Measurements from ENCODE around the gene CAV3. TPM values are rescaled to one million over a fixed set of nuclear protein-coding genes. Genes with fewer than 3 reads are reported as not detected.
"Not testable (repeated sequence)": the region's sequence is repeated elsewhere in the genome, so short reads cannot be mapped to it uniquely, and the experiment has no call there.

Gene CAV3
- total RNA-seq (10 to 100 TPM; 36.4 to 71.1 (median 52.5) TPM), polyA plus RNA-seq (10 to 100 TPM; 20.5 to 67.2 (median 49.3) TPM)
- long read RNA-seq, donor 1, transcript CAV3-201 (2 exons, 1,431 nt), result major isoform, 40 of 41 reads
- long read RNA-seq, donor 1, partial matches to known transcripts, result 0 of 41 reads
- long read RNA-seq, donor 1, other reads (novel, unspliced or antisense), result 1 of 41 reads
- long read RNA-seq, donor 2, transcript CAV3-201 (2 exons, 1,431 nt), result major isoform, 122 of 128 reads
- long read RNA-seq, donor 2, partial matches to known transcripts, result 0 of 128 reads
- long read RNA-seq, donor 2, other reads (novel, unspliced or antisense), result 4 of 128 reads

DNA sequence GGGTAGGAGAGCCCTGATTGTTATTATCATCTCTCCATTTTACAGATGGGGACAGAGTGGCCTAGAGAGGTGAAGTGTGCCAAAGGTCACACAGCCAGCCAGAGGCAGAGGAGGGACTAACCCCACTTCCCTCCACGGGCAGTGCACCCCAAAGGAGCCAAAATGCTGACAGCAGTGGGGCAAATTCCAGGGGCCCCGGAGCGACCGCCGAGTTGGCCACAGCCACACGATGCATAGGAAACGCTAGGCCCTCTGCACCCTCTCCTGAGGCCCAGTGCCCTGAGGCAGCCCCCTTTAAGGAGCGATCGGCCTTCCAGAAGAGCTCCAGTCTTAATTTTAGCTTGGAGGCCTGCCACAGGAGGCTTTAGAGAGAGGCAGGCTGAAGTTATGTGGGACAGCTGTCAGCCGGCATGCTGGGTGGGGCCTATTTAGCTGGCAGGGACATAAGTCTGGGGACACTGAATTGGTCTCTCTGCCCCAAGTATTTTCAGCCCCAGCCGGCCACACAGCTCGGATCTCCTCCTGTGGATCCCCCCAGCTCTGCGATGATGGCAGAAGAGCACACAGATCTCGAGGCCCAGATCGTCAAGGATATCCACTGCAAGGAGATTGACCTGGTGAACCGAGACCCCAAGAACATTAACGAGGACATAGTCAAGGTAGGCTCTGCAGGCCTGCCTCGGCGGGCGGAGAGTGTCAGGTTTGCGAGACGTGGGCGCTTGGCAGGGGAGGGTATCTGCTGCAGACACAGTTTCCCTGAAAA is at the start of gene CAV3:
CAV3 (plus strand) TSS at position 471 of the 763 bp plus-strand sequence; CDS start at position 546, 75 bp downstream.
- peak within 1 kb of the TSS; percentile 98 for H3K27ac ChIP-seq
- intact Hi-C loops (cut with DNase I), result loop anchor here in 1 of 2 donors (5.0 kb wide), 1 partner anchor 71 kb away; no protein-coding TSS in a partner anchor
- peak; percentile 63 to 88 for DNase-seq

DNA sequence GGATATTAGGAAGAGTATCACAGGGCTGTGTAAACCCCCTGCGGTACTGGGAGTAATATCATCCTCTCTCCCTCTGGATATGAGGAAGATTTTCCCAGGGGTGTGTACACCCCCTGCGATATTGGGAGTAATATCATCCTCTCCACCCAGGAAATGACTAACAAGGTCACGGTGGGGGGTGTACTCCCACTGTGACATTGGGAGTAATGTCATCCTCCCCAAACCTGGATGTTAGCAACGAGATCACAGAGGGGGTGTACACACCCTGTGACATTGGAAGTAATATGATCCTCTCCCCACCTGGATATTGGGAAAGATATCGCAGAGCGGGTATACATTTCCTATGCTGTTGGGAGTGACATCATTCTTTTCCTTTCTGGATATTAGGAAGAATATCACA is 48.6 kb upstream of the CAV3 start:
- ATAC-seq; DNase-seq; H3K4me3 ChIP-seq; H3K27ac ChIP-seq; H3K27me3 ChIP-seq (ENCODE audit: insufficient read depth in 3 of 3, low read length in 2 of 3); H3K4me1 ChIP-seq; intact Hi-C loops (cut with DNase I); H3K36me3 ChIP-seq (ENCODE audit: insufficient read depth in 1 of 2, low read depth in 1 of 2); H3K9me3 ChIP-seq: not testable (repeated sequence)
- 72 to 81% (median 80%) methylated on average over 6 of the region's 6 CpGs for WGBS, 3 donors

More for the DNA sequence above, at the start of gene CAV3:
- peaks cover 31% of the 10 kb centered on the region for H3K4me1 ChIP-seq
- H3K27me3 ChIP-seq (ENCODE audit: insufficient read depth in 3 of 3, low read length in 2 of 3), result no peaks in the 10 kb centered on the region
- ATAC-seq, result peak; percentile 81 to 90 (median 87)
- no peaks in the 10 kb centered on the region for H3K36me3 ChIP-seq (ENCODE audit: insufficient read depth in 1 of 2, low read depth in 1 of 2)
- WGBS, 3 donors, result 18 to 30% (median 18%) methylated on average over 23 of the region's 23 CpGs
- H3K4me3 ChIP-seq, result peak within 1 kb of the TSS; percentile 70
- H3K9me3 ChIP-seq, result no peaks in the 10 kb centered on the region
- TF ChIP-seq, protein P1, sequence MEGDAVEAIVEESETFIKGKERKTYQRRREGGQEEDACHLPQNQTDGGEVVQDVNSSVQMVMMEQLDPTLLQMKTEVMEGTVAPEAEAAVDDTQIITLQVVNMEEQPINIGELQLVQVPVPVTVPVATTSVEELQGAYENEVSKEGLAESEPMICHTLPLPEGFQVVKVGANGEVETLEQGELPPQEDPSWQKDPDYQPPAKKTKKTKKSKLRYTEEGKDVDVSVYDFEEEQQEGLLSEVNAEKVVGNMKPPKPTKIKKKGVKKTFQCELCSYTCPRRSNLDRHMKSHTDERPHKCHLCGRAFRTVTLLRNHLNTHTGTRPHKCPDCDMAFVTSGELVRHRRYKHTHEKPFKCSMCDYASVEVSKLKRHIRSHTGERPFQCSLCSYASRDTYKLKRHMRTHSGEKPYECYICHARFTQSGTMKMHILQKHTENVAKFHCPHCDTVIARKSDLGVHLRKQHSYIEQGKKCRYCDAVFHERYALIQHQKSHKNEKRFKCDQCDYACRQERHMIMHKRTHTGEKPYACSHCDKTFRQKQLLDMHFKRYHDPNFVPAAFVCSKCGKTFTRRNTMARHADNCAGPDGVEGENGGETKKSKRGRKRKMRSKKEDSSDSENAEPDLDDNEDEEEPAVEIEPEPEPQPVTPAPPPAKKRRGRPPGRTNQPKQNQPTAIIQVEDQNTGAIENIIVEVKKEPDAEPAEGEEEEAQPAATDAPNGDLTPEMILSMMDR (IDR thresholded peaks at IDR 0.05), result no peak

DNA sequence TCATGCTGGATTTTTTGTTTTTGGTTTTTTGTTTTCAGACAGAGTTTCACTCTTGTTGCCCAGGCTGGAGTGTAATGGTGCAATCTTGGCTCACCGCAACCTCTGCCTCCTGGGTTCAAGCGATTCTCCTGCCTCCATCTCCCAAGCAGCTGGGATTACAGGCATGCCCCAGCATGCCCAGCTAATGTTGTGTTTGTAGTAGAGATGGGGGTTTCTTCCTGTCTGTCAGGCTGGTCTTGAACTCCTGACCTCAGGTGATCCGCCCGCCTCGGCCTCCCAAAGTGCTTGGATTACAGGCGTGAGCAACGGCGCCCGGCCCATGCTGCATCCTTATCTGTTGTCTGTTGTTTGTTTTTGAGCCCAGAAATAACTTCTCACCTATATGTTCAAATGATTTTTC is 42.3 kb upstream of the CAV3 start:
- 93 to 95% (median 94%) methylated on average over 9 of the region's 9 CpGs for WGBS, 3 donors
- ATAC-seq; H3K27me3 ChIP-seq (ENCODE audit: insufficient read depth in 3 of 3, low read length in 2 of 3); DNase-seq; H3K9me3 ChIP-seq; H3K4me1 ChIP-seq; H3K27ac ChIP-seq; intact Hi-C loops (cut with DNase I); H3K4me3 ChIP-seq; H3K36me3 ChIP-seq (ENCODE audit: insufficient read depth in 1 of 2, low read depth in 1 of 2): not testable (repeated sequence)

DNA sequence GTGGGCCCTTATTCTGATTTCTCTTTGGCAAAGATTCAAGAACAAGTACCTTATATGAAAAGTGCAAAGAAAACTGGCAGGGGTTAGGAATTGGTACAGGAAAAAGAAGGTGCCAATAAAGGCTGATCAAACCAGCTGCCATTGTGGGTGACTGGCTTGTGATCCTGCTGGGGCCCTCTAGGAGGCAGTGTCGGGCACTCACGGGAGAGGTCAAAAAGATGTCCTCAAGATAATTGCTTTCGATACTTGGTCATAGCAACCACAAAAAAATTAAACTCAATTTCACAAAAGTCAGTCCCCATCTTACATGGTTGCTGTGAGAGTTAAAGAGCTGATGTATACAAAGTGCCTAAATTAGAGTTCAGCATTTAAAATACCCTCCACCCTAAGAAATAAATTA is 31.0 kb upstream of the CAV3 start:
- no peaks in the 10 kb centered on the region for H3K27me3 ChIP-seq (ENCODE audit: insufficient read depth in 3 of 3, low read length in 2 of 3)
- TF ChIP-seq, protein P1 (IDR thresholded peaks at IDR 0.05), result no peak
- ATAC-seq, result no peak
- intact Hi-C loops (cut with DNase I), result no loop called here
- peaks cover 14% of the 10 kb centered on the region for H3K9me3 ChIP-seq
- H3K4me1 ChIP-seq, result no peaks in the 10 kb centered on the region
- WGBS, 3 donors, result 43 to 53% (median 49%) methylated on average over 3 of the region's 3 CpGs
- DNase-seq, result no peak
- H3K4me3 ChIP-seq, result no peak overlapping the region
- no peaks in the 10 kb centered on the region for H3K36me3 ChIP-seq (ENCODE audit: insufficient read depth in 1 of 2, low read depth in 1 of 2)
- no peak overlapping the region for H3K27ac ChIP-seq

DNA sequence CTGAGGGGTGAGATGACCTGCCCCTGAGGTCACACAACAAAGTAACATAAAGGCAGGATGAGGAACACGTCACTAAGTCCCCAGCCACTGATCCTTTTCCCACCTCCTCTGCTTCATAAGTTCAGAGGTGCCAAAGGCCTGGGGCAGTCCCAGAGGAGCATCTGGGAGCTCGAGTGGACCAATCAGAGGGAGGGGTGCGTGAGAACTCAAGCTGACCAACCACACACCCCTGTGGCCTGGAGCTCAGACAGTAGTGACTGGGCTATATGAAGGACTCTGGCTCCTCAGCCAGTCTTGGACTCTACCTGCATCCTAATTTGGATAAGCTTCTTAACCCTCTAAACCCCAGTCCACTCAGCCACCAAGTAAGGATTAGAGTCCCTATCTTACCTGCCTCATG is 28.0 kb upstream of the CAV3 start:
- Histone ChIP-seq H3K4me3 (no peak overlapping the region), H3K27ac (no peak overlapping the region), H3K27me3 (ENCODE audit: insufficient read depth in 3 of 3, low read length in 2 of 3) (no peaks in the 10 kb centered on the region), H3K36me3 (ENCODE audit: insufficient read depth in 1 of 2, low read depth in 1 of 2) (no peaks in the 10 kb centered on the region), H3K4me1 (no peaks in the 10 kb centered on the region), H3K9me3 (peaks cover 8% of the 10 kb centered on the region)
- 75 to 89% (median 80%) methylated on average over 3 of the region's 3 CpGs for WGBS, 3 donors
- ATAC-seq (no peak), DNase-seq (no peak)
- TF ChIP-seq, protein P1 (IDR thresholded peaks at IDR 0.05), result no peak
- intact Hi-C loops (cut with DNase I), result no loop called here

All from psoas muscle (tissue), 8 donors.